HG03039 (cell line): ENCODE results near the gene RNF224.
A peak's percentile ranks its signal among the peaks of the same experiment; 100 is the strongest.
"Not testable (repeated sequence)": the region's sequence is repeated elsewhere in the genome, so short reads cannot be mapped to it uniquely, and the experiment has no call there.

Experiments
- ATAC-seq: cut with Tn5 transposase; IDR thresholded peaks from one replicate; pipeline ENCODE4 v1.9.1; 2021; ENCODE audit warnings: mild to moderate bottlenecking, moderate library complexity; ENCODE audit not compliant: unreplicated experiment

The RNF224 gene

DNA sequence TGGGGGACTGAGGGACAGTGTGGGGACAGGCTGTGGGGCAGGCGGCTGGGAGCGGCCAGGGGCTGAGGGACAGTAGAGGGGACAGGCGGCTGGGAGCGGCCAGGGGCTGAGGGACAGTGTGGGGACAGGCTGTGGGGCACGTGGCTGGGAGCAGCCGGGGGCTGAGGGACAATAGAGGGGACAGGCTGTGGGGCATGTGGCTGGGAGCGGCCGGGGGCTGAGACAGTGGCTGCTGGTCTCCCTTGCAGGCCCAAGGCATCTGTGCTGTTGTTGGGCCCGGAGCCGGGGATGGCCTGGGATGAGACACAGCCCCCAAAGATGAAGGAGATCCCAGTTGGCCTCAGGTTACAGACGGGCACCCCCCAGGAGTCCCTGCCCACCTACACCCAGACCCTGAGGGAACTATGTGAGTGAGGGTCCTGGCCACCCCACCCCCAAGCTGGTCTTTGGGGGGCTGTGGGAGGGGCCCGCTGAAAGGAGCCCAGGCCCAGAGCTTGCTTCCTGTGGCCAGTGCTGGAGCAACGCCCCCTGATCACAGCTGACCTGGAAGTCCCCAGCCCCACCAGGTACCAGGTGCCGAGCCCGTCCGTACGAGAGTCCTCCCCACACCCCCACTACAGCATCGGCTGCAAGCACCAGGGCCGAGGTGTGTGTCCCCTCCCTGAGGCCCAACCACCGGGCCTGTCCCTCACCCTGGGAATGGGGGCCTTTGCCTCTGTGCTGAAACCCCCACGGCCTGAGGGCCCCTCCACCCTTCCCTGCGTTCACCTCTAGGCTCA is 24.4 kb downstream of the RNF224 start:
- no peak for ATAC-seq

DNA sequence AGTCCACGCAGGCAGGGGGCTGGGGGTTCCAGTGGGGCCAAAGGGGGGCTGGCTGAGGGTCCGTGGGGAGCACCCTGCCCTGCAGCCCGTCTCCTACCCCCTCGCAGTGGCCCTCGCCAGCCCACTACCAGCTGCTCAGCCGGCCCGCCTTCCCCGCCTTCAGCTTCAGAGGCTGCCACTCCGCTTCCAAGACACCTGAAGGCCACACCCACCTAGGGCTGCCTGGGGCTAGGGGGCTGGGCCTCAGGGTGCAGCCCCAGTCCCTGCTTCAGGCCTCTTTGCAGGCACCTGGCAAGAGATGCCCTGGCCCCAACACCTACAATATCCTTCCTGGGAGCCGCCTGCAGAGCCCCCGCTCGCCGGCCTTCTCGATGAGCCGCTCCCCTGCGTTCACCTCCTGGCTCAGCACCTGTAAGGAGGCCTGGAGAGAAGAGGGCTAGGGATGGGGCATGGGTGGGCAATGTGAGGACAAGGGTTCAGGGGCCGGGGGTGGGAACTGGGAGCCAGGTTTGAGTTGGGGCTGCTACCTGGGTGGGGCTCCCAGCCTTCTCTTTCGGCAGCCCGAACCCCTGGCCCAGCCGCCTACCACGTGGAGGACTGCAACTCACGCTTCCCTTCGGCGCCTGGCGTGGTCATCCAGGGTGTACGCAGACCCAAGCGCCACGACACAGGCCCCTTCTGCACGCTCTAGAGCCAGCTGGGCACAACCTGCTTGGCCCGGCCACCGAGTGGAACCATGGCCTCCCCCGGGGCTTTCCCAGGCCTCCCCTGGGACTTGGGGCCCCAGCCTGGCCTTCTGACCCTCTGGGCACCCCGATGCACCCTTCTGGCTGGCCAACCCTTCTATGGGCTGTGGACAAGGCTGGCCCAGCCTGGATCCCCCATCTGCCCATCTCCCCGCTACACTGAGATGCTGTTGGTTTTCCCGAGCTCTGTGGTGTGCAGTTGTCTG is 25.5 kb downstream of the RNF224 start:
- no peak for ATAC-seq

DNA sequence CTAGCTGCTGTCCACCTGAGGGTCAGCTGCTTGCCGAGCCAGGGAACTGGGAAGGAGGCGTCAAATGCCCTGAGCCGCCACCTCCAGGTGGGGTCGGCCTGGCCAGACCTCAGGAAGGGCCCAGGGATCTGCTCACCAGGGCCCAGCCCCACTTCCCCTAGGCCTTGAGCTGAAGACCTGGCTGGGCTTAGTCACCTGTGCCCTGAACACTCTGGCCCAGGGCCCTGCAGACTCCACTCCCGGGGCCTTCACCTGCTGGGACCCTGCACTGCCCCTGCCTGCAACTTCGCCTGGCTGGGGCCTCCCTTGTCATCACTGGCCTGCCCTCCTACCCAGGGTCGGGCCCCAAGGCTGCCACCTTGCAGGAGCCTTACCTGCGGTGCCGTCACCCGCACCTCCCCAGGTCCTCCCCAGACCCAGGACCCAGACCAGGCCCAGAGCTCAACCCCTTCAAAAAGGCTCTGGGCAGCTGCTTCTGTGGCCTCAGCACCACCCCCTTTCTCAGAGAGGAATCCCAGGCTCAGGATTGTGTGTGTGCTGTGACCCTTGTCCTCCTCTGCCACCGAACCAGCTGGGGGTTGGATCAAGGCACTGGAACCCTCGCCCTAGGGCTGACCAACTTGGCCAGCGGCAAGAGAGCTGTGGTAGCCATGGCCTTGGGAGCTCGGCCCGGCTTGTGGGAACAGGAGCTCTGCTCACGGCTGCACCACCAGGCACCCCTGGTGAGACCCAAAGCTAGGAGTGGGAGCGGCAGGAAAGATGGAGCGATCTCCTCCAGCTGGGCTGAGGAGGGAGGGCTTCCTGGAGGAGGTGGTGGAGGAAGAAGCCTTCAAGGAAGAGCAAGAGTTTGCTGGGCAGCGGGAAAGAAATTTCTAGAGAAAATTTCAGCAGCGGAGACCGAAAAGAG is 26.7 kb downstream of the RNF224 start:
- no peak for ATAC-seq

DNA sequence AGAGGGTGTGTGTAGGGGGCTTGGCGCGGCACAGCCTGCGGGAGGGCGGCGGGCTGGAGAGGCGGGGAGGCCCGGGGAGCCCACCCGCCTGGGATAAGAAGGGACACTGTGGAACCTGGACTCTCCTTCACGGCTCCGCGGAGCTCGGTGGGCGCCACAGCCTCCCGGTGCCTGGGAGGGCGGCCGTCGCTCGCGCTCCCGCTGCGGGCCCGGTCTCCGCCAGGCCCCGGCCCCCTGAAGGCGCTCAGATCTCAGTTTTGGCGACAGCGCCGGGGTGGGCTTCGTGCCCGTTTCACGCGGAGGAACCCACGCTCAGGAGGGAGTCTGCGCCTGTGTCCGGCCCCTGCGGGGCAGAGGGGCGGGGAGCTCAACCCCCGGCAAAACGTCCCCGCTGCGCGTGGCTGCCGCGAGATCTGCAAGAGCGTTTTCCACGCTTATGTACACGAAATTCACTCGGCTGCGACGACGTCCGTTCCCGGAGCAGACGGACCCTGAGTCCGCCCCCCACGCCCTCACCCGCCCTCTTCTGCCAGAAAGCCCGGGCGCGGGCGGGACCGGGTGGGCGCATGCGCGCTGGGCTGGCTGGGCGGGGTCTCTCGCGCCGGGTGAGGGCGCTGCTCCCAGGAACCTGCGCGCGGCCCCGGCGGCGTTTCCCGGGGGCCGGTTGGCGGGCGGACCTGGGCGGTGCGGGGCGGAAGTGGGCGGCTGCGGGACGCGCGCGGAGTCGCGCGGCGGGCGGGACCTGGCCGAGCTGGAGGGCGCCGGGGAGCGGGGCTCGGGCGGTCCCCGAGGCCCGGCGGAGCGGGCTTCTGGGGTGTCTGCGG is 27.5 kb downstream of the RNF224 start, which contains the start of gene NELFB:
TSS of gene NELFB (plus strand) at position 704 of the 824 bp plus-strand sequence.
- ATAC-seq, result peak; percentile 73

DNA sequence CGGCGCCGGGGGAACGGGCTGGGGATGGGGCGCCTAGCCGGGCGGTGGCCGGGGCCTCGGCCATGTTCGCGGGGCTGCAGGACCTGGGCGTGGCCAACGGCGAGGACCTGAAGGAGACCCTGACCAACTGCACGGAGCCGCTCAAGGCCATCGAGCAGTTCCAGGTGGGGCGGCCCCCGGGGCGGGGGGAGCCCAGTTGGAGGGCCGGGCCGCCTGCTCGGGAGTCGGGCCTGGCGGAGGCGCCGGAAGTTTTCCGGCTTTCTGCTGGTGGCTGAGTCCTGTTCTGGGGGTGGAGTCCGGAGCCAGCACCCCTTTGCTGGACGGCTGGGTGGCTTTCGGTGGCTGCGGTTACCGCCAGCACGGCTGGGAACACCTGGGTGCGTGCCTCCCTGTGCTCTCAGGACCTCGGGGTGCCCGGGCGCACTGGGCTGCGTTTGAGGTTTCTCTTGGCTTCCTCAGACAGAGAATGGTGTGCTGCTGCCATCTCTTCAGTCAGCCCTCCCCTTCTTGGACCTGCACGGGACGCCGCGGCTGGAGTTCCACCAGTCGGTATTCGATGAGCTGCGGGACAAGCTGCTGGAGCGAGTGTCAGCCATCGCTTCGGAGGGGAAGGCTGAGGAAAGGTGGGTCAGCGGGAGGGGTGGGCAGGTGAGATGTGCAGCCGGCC is 28.3 kb downstream of the RNF224 start:
- no peak for ATAC-seq

DNA sequence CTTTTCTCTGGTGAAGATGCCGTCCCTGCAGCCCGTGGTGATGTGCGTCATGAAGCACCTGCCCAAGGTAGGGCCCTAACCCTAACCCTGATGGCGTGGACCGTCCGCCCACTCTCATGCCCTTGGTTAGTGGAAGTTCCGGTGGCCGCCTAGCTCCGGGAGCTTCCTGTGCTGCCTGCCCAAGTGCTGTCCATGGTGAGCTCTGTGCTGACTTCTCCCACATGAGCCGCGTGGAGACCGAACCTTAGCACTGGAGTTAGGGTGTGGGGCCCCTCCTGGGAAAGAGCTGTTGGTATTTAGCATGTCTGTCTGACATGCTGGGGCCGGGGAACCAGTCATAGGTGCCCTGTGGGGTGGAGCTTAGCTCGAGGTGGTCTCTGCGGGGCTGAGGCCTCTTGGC is 29.1 kb downstream of the RNF224 start:
- ATAC-seq, result no peak

DNA sequence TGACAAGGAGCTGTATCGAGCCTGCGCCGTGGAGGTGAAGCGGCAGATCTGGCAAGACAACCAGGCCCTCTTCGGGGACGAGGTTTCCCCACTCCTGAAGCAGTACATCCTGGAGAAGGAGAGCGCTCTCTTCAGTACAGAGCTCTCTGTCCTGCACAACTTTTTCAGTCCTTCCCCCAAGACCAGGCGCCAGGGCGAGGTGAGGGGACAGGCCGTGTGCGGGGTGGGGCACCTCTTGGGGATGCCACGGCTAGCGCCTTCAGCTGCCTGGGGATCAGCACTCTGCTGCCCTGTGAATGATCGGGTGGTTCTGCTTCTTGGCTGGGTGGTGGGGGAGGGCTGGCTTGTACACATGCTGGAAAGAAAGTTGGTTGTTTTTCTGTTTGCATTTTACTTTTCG is 29.6 kb downstream of the RNF224 start:
- ATAC-seq, result no peak

DNA sequence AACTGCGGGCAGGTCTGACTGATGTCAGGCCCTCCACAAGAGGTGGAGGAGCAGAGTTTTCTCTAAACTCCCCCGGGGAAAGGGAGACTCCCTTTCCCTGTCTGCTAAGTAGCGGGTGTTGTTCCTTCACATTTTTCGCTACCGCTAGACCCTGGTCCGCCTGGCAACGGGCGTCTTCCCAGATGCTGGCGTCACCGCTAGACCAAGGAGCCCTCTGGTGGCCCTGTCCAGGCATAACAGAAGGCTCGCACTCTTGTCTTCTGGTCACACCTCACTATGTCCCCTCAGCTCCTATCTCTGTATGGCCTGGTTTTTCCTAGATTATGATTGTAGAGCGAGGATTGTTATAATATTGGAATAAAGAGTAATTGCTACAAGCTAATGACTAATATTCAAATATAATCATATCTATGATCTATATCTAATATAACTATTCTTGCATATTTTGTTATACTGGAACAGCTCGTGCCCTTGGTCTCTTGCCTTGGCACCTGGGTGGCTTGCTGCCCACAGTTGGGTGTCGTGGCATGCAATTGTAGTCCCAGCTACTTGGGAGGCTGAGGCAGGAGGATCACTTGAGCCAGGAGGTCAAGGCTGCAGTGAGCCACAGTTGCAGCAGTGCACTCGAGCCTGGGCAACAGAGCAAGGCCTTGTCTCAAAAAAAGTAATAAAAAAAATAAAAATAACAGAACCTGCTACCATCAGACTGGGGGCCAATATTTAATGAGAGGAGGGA is 35.0 kb downstream of the RNF224 start:
- ATAC-seq, result not testable (repeated sequence)

DNA sequence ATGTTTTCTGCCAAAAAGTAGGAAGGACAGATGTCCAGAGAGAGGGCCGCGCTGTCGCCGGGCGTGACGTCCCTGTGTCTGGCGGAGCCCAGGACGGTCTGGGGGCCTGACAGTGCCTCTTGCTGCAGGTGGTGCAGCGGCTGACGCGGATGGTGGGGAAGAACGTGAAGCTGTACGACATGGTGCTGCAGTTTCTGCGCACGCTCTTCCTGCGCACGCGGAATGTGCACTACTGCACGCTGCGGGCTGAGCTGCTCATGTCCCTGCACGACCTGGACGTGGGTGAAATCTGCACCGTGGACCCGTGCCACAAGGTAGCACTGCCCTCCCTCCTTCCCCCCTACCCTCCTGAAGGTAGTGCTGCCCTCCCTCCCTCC is 35.6 kb downstream of the RNF224 start:
- no peak for ATAC-seq

DNA sequence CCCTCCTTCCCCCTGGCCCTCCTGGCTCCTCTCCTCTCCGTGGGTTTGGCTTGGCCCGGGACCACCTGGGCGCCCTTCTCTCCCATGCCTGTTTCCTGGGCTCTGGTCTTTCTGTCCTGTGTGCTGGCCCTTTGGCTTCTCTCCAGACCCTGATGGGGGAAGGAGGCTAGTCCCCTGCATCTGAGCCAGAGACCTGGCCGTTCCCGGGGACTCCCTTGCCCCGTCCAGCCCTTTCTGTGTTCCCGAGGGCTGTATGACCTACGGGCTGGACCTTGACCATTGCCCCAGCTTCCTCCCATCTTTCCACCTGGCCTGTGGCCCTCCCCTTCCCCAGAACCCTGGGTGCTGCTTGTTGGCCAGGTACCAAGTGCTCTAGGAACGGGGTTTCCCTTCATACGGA is 36.2 kb downstream of the RNF224 start:
- ATAC-seq, result no peak

DNA sequence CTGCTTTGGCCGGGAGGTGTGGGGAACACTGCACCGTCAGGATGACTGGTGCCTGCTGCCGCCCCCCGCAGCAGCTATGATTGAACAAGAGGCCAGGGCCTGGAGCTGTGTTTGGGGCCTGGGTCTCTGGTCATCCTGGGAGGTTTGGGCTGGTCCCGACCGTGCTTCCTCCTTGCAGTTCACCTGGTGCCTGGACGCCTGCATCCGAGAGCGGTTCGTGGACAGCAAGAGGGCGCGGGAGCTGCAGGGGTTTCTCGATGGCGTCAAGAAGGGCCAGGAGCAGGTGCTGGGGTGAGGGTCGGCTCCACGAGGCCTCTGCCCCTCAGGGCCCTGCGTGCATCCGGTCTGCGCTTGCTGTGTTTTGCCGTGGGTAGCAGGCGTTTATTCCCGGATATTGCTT is 36.8 kb downstream of the RNF224 start:
- no peak for ATAC-seq

DNA sequence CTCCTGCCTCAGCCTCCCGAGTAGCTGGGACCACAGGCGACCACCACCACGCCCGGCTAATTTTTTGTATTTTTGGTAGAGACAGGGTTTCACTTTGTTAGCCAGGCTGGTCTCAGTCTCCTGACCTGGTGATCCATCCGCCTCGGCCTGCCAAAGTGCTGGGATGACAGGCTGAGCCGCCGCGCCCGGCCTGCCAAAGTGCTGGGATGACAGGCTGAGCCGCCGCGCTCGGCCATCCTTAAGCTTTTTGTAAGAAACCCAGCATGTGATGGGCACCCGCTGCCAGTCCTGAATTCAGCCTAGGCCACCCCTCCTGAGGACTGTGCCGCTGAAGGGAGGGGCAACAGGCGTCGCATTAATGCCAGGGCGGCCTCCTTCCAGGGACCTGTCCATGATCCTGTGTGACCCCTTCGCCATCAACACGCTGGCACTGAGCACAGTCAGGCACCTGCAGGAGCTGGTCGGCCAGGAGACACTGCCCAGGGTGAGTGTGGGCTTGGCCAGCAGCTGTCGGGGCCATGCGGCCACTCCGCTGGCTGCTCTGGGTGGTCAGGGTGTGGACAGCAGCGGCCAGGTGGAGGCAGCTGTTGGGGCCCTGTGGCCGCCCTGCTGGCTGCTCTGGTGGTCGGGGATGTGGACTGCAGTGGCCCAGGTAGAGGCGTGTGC is 38.3 kb downstream of the RNF224 start:
- no peak for ATAC-seq

DNA sequence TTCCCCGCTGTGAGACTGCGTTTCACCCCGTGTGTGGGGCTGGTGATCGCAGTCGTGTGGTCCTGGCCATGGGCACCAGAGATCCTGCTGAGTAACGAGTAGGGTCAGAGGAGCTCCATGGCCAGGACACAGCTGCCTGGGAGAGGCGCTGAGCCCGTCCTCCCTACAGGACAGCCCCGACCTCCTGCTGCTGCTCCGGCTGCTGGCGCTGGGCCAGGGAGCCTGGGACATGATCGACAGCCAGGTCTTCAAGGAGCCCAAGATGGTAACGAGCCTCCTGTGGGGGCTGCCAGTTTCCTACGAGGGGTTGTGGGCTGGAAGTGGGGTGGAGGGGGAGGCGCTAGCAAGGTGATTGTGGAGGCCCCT is 38.8 kb downstream of the RNF224 start:
- no peak for ATAC-seq

DNA sequence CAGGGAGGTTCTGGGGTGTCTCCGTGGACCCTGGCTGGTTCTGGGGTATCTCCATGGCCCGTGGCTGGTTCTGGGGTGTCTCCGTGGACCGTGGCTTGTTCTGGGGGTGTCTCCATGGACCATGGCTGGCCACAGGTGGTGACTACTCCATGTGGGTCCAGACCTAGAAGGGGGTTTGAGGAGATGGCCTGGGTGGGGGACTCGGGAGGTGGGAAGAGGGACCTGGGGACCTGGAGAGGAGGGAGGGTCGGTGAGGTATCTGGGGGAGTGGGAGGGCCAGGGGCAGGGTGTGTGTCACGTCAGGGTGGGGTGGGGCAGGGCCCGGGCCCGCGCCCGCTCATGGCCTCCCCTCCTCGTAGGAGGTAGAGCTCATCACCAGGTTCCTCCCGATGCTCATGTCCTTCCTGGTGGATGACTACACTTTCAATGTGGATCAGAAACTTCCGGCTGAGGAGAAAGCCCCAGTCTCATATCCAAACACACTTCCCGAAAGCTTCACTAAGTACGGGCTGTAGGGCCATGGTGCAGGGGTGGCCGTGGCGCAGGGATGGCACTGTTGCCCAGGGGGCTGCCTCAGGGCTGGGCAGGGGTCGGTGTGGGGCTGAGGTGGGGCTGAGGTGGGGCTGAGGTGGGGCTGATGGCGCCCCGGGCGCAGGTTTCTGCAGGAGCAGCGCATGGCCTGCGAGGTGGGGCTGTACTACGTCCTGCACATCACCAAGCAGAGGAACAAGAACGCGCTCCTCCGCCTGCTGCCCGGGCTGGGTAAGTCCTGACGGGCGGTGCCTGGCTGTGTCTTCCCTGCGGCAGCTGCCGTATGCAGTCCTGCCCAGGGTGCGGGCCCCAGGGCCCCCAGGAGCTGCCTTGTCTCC is 39.5 kb downstream of the RNF224 start:
- ATAC-seq, result no peak

DNA sequence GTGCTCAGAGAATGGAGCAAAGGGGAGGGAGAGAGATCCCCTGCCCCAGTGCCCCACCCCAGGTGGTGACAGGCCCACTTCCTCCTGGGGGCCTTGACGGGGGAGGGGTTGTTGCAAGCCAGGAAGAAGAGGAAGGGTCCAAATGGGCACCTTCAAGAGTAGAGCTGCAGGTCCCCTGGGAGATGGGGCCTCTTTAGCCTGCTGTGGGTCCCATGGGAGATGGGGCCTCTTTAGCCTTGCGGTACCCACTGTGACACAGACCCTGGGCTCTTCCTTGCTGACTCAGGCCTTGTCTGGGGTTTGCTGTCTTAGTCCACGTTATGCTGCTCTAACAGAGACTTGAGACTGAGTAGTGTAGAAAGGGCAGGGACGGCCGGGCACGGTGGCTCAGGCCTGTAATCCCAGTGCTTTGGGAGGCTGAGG is 40.6 kb downstream of the RNF224 start:
- no peak for ATAC-seq

DNA sequence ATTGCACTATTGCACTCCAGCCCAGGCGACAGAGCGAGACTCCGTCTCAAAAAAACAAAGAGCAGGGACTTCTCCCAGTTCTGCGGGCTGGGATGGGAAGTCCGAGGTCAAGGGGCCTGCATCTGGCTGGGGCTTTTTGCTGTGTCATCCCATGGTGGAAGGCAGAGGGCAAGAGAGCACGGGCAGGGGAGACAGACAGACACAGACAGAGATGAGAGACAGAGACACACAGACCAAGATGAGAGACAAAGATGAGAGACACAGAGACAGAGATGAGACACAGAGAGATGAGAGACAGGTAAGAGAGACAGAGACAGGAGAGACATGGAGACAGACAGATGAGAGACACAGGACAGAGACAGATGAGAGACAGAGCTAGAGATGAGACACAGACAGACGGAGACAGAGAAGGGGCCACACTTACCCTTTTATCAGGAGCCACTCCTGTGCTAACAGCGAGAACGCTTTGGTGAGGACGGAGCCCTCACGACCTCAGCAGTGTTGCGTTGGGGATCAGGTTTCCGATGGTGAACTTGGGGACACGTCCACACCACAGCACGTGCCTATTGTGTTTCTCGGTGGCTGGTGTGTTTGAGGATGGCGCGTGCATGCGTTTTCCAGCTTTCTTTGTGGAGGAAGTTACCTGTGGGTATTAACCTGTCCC is 41.4 kb downstream of the RNF224 start:
- no peak for ATAC-seq

DNA sequence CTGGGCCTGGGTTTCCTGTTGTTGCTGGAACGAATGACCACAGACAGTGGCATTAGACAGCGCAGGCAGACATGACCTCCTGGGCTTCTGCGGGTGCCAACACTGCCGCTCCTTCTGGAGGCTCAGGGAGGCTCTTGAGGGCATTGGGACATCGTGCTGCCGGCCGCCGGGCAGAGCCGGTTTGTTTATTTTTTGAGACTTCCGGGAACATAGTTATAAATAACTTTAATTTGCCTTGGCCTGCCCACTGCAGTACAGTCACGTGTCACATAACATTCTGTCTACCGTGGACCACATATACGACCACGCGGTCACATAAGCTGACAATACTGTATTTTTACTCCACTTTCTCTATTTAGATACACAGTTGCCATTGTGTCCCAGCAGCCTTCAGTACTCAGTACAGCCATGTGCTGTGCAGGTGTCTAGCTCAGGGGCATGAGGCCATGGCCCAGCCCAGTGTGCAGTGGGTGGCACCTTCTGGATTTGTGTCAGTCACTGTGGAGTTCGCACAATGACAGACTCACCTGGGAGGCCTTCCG is 42.0 kb downstream of the RNF224 start:
- ATAC-seq, result no peak
